ENCODE measurements around the gene NRL. TPM values are rescaled to one million over a fixed set of nuclear protein-coding genes. Genes with fewer than 3 reads are reported as not detected.

Gene NRL
- total RNA-seq, 1 donor = 0.90 TPM

- no peak overlapping the region for H3K4me3 ChIP-seq (ENCODE audit: low read depth, low read length)
- no peak for TF ChIP-seq CTCF (IDR thresholded peaks at IDR 0.05; ENCODE audit: insufficient read depth, low read length)
- DNase-seq (ENCODE audit: low read depth) = no peak
These were observed 14.4 kb downstream of the NRL start for GRCh38 chr14:24100197-24100981.

- DNase-seq (ENCODE audit: low read depth) = no peak
- no peak for TF ChIP-seq CTCF (IDR thresholded peaks at IDR 0.05; ENCODE audit: insufficient read depth, low read length)
- H3K4me3 ChIP-seq (ENCODE audit: low read depth, low read length) = no peak overlapping the region
These were observed 15.6 kb downstream of the NRL start for GRCh38 chr14:24098927-24099813.

- no peak for DNase-seq (ENCODE audit: low read depth)
- TF ChIP-seq CTCF (IDR thresholded peaks at IDR 0.05; ENCODE audit: insufficient read depth, low read length) = no peak
- no peak overlapping the region for H3K4me3 ChIP-seq (ENCODE audit: low read depth, low read length)
These were observed 16.4 kb downstream of the NRL start for GRCh38 chr14:24098229-24098926.

GRCh38 chr14:24096545-24097181 is 18.1 kb downstream of the NRL start:
- H3K4me3 ChIP-seq (ENCODE audit: low read depth, low read length) = no peak overlapping the region
- no peak for TF ChIP-seq CTCF (IDR thresholded peaks at IDR 0.05; ENCODE audit: insufficient read depth, low read length)
- DNase-seq (ENCODE audit: low read depth) = no peak

GRCh38 chr14:24095271-24096068 is 19.3 kb downstream of the NRL start:
- TF ChIP-seq CTCF (IDR thresholded peaks at IDR 0.05; ENCODE audit: insufficient read depth, low read length) = no peak
- H3K4me3 ChIP-seq (ENCODE audit: low read depth, low read length) = peak overlapping the region; percentile 87
- DNase-seq (ENCODE audit: low read depth) = peak; percentile 72
